PC-9 (cell line): ENCODE data around the gene FOXO3B.
"Not testable (repeated sequence)": the region's sequence is repeated elsewhere in the genome, so short reads cannot be mapped to it uniquely, and the experiment has no call there.

ENCODE experiments used
- EZH2 ChIP-seq: fragments of 200-600 bp; sonication (generic); IDR thresholded peaks from 2 replicates; pipeline ENCODE4 v1.8.0; 2017; ENCODE audit warnings: antibody characterized with exemption, low read depth
- TF ChIP-seq, protein P1 (sequence below): fragments of 200-600 bp; sonication (generic); conservative IDR thresholded peaks from 2 replicates; pipeline ENCODE4 v1.6.1; 2017; ENCODE audit warnings: mixed run types, antibody characterized with exemption, mild to moderate bottlenecking, moderate library complexity

DNA sequence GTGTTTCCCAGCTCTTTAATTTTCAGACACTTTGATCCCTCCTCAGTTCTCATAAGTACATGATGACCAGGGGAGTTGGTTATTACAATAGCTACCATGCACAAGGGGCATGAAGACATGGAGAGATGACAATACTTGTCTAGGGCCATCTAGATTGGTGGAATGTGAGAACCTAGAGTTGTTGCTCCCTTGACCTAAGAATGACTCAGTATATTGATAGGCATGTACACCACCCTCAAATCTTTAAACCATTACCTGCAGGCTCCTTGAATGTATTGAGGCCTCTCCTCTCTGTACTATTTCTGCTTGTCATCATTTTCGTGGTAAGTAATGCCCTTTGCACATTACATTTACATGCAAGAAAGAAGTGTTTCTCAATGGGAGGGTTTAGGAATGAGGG lies 41.4 kb upstream of the FOXO3B start:
- not testable (repeated sequence) for TF ChIP-seq EZH2
- TF ChIP-seq, protein P1, sequence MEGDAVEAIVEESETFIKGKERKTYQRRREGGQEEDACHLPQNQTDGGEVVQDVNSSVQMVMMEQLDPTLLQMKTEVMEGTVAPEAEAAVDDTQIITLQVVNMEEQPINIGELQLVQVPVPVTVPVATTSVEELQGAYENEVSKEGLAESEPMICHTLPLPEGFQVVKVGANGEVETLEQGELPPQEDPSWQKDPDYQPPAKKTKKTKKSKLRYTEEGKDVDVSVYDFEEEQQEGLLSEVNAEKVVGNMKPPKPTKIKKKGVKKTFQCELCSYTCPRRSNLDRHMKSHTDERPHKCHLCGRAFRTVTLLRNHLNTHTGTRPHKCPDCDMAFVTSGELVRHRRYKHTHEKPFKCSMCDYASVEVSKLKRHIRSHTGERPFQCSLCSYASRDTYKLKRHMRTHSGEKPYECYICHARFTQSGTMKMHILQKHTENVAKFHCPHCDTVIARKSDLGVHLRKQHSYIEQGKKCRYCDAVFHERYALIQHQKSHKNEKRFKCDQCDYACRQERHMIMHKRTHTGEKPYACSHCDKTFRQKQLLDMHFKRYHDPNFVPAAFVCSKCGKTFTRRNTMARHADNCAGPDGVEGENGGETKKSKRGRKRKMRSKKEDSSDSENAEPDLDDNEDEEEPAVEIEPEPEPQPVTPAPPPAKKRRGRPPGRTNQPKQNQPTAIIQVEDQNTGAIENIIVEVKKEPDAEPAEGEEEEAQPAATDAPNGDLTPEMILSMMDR: not testable (repeated sequence)
